Osteocyte (in vitro differentiated cells): Measurements from ENCODE around the gene TPRX1. TPM values are rescaled to one million over a fixed set of nuclear protein-coding genes. Genes with fewer than 3 reads are reported as not detected.

Experiments
- DNase-seq: peaks from one replicate; pipeline ENCODE4 v3.0.0; 2021; ENCODE audit warnings: mixed read lengths; ENCODE audit not compliant: unreplicated experiment; ENCODE audit errors: extremely low spot score
- H3K27ac Mint-ChIP-seq: one replicate; pipeline ENCODE4 v1.8.0; 2021; ENCODE audit warnings: mild to moderate bottlenecking, mixed read lengths; ENCODE audit not compliant: unreplicated experiment
- H3K27me3 Mint-ChIP-seq: one replicate; pipeline ENCODE4 v1.8.0; 2021; ENCODE audit warnings: mixed read lengths; ENCODE audit not compliant: unreplicated experiment
- H3K36me3 Mint-ChIP-seq: one replicate; pipeline ENCODE4 v1.8.0; 2021; ENCODE audit warnings: mixed read lengths; ENCODE audit not compliant: unreplicated experiment
- H3K4me1 Mint-ChIP-seq: one replicate; pipeline ENCODE4 v1.8.0; 2021; ENCODE audit warnings: mixed read lengths; ENCODE audit not compliant: unreplicated experiment
- H3K4me3 Mint-ChIP-seq: one replicate; pipeline ENCODE4 v1.8.0; 2021; ENCODE audit warnings: mild to moderate bottlenecking, moderate library complexity, mixed read lengths; ENCODE audit not compliant: unreplicated experiment
- H3K9me3 Mint-ChIP-seq: one replicate; pipeline ENCODE4 v1.8.0; 2021; ENCODE audit warnings: mixed read lengths; ENCODE audit not compliant: unreplicated experiment
- total RNA-seq: library from RNA; stranded (reverse); gene quantifications from 2 replicates; pipeline ENCODE4 v1.2.1, GENCODE V29; 2021
- TF ChIP-seq, protein P1 (sequence below): fragments of 200-600 bp; sonication (generic); IDR thresholded peaks from 2 replicates; pipeline ENCODE4 v1.5.0; 2021; ENCODE audit warnings: antibody characterized with exemption, mild to moderate bottlenecking, moderate library complexity

TPRX1 gene
- total RNA-seq, 1 donor from 2014 or later: not detected

DNA sequence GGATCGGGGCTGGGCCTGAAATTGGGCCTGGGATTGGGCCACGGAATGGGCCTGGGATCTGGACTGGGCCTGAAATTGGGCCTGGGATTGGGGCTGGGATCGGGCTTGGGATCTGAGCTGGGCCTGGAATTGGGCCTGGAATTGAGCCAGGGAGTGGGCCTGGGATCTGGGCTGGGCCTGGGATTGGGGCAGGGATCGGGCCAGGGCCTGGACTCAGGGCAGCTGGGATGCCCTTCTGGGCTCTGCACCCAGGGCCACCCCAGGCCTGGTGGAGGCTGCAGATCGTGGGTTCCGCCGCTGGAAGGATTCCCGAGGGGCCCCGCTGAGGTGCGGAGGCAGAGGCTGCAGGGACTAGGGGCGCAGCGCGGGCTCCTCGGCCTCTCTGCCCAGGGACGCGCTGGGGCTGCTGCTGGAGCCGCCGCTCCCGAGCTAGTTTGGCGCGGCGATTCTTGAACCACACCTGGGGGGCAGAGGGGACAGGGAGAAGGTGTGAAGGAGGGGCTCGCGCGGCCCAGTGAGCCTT, 1.8 kb downstream of the TPRX1 start:
- Mint-ChIP-seq H3K27me3 (peaks cover 9% of the 10 kb centered on the region), H3K4me1 (no peaks in the 10 kb centered on the region), H3K4me3 (no peak overlapping the region), H3K9me3 (no peaks in the 10 kb centered on the region), H3K36me3 (no peaks in the 10 kb centered on the region), H3K27ac (no peak overlapping the region)
- TF ChIP-seq, protein P1, sequence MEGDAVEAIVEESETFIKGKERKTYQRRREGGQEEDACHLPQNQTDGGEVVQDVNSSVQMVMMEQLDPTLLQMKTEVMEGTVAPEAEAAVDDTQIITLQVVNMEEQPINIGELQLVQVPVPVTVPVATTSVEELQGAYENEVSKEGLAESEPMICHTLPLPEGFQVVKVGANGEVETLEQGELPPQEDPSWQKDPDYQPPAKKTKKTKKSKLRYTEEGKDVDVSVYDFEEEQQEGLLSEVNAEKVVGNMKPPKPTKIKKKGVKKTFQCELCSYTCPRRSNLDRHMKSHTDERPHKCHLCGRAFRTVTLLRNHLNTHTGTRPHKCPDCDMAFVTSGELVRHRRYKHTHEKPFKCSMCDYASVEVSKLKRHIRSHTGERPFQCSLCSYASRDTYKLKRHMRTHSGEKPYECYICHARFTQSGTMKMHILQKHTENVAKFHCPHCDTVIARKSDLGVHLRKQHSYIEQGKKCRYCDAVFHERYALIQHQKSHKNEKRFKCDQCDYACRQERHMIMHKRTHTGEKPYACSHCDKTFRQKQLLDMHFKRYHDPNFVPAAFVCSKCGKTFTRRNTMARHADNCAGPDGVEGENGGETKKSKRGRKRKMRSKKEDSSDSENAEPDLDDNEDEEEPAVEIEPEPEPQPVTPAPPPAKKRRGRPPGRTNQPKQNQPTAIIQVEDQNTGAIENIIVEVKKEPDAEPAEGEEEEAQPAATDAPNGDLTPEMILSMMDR: no peak
- DNase-seq: no peak

DNA sequence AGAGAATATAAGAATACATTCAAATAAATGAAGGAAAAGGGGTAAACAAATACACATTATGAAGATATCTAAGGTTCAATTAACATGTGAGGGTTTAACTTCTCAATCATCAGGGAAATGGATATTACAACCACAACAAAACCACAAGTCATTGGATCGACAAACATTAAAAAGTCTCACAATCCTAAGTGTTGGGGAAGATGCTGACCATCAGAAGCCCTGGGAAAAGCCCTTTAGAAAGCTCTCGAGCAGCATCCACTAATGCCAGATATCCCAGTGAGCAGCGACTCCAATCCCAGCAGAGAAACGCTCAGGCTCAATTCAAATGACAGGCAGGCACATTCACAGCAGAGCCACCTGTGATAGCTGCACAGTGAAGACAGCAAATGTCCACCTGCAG, 3.1 kb downstream of the TPRX1 start:
- Mint-ChIP-seq H3K4me3 (no peak overlapping the region), H3K4me1 (no peaks in the 10 kb centered on the region), H3K27me3 (peaks cover 9% of the 10 kb centered on the region), H3K27ac (no peak overlapping the region), H3K36me3 (no peaks in the 10 kb centered on the region), H3K9me3 (no peaks in the 10 kb centered on the region)
- TF ChIP-seq, protein P1: no peak
- no peak for DNase-seq

DNA sequence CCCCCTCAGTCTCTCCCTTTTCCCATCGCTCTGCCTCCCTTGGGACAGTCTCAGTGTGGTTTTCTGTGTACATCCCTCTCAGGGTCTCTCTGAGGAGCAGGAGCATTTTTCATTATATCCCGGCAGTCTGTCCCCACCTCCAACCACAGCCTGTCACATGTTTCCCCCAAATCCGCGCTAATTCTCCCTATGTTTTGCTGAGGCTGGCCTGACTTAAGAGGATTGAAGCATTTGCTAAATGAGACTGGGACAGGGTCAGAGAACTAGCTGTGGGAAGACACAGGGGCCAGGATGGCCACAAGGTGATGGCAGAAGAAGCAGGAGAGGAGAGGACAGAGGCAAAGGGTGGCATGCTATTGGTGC, 5.5 kb downstream of the TPRX1 start:
- TF ChIP-seq, protein P1: no peak
- no peak overlapping the region for H3K27ac Mint-ChIP-seq

DNA sequence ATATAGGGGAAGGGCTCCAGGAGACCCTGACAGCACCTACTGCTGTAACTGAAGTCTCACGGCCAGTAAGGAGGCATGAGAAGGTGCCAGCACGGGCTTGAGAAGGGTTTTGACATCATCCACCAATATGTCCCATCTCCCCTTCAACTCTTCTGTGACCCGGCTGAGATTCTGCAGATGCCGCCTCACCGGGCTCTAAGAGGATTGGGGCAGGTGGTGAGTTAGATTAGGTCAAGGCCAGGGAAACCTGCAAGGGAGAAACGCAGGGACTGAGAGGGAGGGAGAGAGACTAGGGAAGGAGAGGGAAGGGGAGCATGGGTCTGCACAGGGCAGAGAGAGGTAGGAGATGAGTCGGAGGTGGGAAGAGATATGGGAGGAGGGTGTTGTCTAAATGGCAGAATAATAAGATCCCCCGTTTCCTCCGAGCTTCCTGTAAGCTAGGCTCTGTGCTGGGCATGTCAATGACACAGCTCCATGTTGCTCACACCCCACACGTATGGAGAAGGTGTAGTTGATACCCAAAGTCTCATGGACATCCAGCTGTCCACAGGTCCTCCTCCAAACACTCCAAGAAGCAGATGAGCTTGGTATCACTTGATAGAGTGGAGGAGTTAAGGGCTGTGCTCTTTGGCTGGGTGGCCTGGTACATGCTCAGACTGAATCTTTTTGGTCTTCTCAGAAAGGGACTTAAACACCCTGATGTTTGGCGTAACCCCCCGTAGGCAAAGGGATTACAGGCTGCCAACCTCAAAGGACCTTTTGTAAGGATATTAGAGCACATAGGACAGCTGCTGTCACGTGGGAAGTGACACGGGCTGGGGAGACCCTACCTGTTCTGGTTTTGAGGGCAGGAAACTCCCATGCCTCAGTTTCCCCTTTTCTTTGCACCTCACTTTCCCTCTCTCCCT, 6.1 kb downstream of the TPRX1 start:
- H3K27ac Mint-ChIP-seq: no peak overlapping the region
- TF ChIP-seq, protein P1: no peak
- DNase-seq: no peak
- no peaks in the 10 kb centered on the region for H3K9me3 Mint-ChIP-seq
- H3K27me3 Mint-ChIP-seq: peaks cover 13% of the 10 kb centered on the region
- no peaks in the 10 kb centered on the region for H3K4me1 Mint-ChIP-seq
- no peak overlapping the region for H3K4me3 Mint-ChIP-seq
- H3K36me3 Mint-ChIP-seq: no peaks in the 10 kb centered on the region

More for the DNA sequence above, 5.5 kb downstream of the TPRX1 start:
- Mint-ChIP-seq H3K9me3 (no peaks in the 10 kb centered on the region), H3K27me3 (peaks cover 13% of the 10 kb centered on the region), H3K4me1 (no peaks in the 10 kb centered on the region), H3K4me3 (no peak overlapping the region), H3K36me3 (no peaks in the 10 kb centered on the region)
- DNase-seq: no peak

DNA sequence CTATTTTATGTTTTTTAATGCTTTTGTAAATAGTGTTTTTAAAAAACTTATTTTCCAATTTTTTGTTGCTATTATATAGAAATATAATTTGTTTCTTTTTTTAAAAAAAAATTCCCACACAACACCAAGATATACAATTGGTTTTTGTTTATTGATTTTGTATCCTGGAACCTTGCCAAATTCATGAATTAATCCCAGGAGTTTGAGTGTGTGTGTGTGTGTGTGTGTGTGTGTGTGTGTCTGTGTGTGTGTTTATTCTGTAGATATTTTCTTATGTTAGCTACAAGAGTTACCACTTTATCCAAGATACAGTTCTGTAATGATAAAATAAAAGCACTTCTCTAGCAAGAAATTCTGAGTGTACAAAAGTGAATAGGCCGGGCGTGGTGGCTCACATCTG, 7.6 kb downstream of the TPRX1 start:
- Mint-ChIP-seq H3K4me1 (no peaks in the 10 kb centered on the region), H3K9me3 (no peaks in the 10 kb centered on the region), H3K36me3 (no peaks in the 10 kb centered on the region), H3K27ac (no peak overlapping the region), H3K27me3 (peaks cover 13% of the 10 kb centered on the region), H3K4me3 (no peak overlapping the region)
- TF ChIP-seq, protein P1: no peak
- DNase-seq: no peak
